DND-41 (cell line): Measurements from ENCODE around the gene SRGAP3.

ENCODE experiments used
- ATAC-seq: fragments of 200-7000 bp; cut with Tn5 transposase; 3 replicates; pipeline ENCODE4 v1.9.1; 2021; ENCODE audit warnings: low read depth; ENCODE audit not compliant: insufficient read depth
- DNase-seq: peaks from one replicate; pipeline ENCODE4 v3.0.0-alpha.2; 2020
- H2AFZ ChIP-seq: 2 replicates; pipeline ENCODE4 v1.6.0; 2012; ENCODE audit warnings: low read depth, low read length
- H3K27ac ChIP-seq: 2 replicates; pipeline ENCODE4 v1.5.1; 2012; ENCODE audit warnings: low read length, inconsistent platforms
- H3K27me3 ChIP-seq: fragments of 200-600 bp; sonication (generic); 2 replicates; pipeline ENCODE4 v1.6.0; 2012; ENCODE audit warnings: low read length, mild to moderate bottlenecking, inconsistent platforms; ENCODE audit not compliant: insufficient read depth, poor library complexity
- H3K36me3 ChIP-seq: 2 replicates; pipeline ENCODE4 v1.5.1; 2012; ENCODE audit warnings: low read length, inconsistent platforms; ENCODE audit not compliant: insufficient read depth
- H3K4me1 ChIP-seq: 2 replicates; pipeline ENCODE4 v1.5.1; 2012; ENCODE audit warnings: mild to moderate bottlenecking, low read length; ENCODE audit not compliant: insufficient read depth
- H3K4me2 ChIP-seq: 2 replicates; pipeline ENCODE4 v1.6.0; 2012; ENCODE audit warnings: mild to moderate bottlenecking, moderate library complexity, low read length, inconsistent platforms; ENCODE audit not compliant: insufficient read depth
- H3K4me3 ChIP-seq, 2 experiments: fragments of 200-600 bp in 1 of 2; shearing (Covaris generic) in 1 of 2; 2 replicates each; pipeline ENCODE4 v1.5.1; 2012 to 2016; ENCODE audit warnings: inconsistent platforms in 2 of 2, low read length in 2 of 2, mild to moderate bottlenecking in 2 of 2, low read depth in 1 of 2, moderate library complexity in 1 of 2
- H3K79me2 ChIP-seq: 2 replicates; pipeline ENCODE4 v1.6.0; 2012; ENCODE audit warnings: low read length, inconsistent platforms; ENCODE audit not compliant: insufficient read depth
- H3K9ac ChIP-seq: 2 replicates; pipeline ENCODE4 v1.6.0; 2012; ENCODE audit warnings: low read depth, mild to moderate bottlenecking, inconsistent platforms, low read length, moderate library complexity
- H3K9me3 ChIP-seq: 2 replicates; pipeline ENCODE4 v1.5.1; 2012; ENCODE audit warnings: low read length, moderate library complexity, mild to moderate bottlenecking, inconsistent platforms; ENCODE audit not compliant: insufficient read depth, severe bottlenecking
- H4K20me1 ChIP-seq: 2 replicates; pipeline ENCODE4 v1.6.0; 2012; ENCODE audit warnings: low read length; ENCODE audit not compliant: insufficient read depth
- CTCF ChIP-seq: IDR thresholded peaks from 2 replicates; pipeline ENCODE4 v1.5.1; 2012; ENCODE audit warnings: borderline replicate concordance, low read length, moderate library complexity, mild to moderate bottlenecking; ENCODE audit not compliant: poor library complexity, severe bottlenecking; ENCODE audit errors: extremely low read depth
- EZH2 ChIP-seq: IDR thresholded peaks from 3 replicates; pipeline ENCODE4 v1.6.1; 2012; ENCODE audit warnings: borderline replicate concordance, low read depth, mild to moderate bottlenecking, moderate library complexity, low read length, inconsistent platforms; ENCODE audit not compliant: severe bottlenecking

SRGAP3 gene

DNA sequence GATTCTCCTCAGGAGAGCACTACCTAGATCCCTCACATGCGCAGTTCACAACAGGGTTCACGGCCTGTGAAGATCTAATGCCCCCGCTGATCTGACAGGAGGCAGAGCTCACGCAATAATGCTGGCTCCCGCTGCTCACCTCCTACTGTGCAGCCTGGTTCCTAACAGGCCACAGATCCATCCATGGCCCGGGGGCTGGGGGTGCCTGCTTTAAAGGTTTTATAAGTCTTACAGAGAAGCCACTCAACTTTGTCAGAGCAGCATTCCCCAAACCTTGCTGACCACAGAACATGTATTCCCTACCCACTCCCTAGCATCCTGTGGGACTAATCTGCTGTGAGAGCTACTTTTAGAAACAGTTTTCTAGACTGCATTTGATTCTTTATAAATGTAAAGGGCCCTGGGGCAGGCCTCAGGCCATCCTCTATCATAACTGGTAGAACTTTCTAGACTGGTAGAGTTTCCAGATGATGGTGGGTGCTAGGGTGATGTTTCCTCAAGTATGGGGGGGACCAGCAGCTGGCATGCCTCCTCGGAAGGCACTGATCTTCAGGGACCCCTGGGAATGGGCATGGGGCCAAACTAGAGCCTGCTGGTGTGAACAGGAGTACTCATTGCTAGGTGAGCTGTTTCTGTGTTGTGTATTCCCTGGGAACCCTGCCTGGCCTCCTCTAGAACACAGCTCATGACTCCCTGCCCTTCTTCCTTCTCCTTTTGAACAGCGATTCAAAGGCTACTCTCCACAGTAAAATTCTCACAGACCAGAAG is 260.5 kb downstream of the SRGAP3 start:
- no peak for DNase-seq
- H3K4me3 ChIP-seq: no peak overlapping the region
- no peaks in the 10 kb centered on the region for H3K9me3 ChIP-seq
- H3K9ac ChIP-seq: no peak overlapping the region
- no peak overlapping the region for H3K4me2 ChIP-seq
- no peaks in the 10 kb centered on the region for H4K20me1 ChIP-seq
- H3K27me3 ChIP-seq: no peaks in the 10 kb centered on the region
- TF ChIP-seq CTCF (no peak), EZH2 (no peak)
- no peaks in the 10 kb centered on the region for H3K36me3 ChIP-seq
- H3K4me1 ChIP-seq: no peaks in the 10 kb centered on the region
- H3K27ac ChIP-seq: no peak overlapping the region
- no peak overlapping the region for H2AFZ ChIP-seq
- ATAC-seq: no peak
- H3K79me2 ChIP-seq: no peaks in the 10 kb centered on the region

DNA sequence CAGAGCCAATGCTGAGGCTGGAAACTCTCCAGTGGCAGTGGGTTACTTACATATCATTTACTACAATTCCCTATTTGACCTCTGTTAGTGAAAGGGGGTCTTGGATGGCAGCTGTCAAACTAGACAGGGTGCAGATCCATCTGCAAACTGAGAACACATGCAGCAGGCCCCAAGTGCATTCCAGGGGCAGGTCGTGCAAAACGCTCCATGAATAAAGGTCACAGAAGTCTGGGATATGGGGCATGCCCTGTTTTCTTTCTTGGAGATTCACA is 261.1 kb downstream of the SRGAP3 start:
- Histone ChIP-seq H4K20me1 (no peaks in the 10 kb centered on the region), H3K4me3 (no peak overlapping the region), H3K27ac (no peak overlapping the region), H3K27me3 (no peaks in the 10 kb centered on the region), H3K9ac (no peak overlapping the region), H3K36me3 (no peaks in the 10 kb centered on the region), H2AFZ (no peak overlapping the region), H3K4me1 (no peaks in the 10 kb centered on the region), H3K4me2 (no peak overlapping the region), H3K79me2 (no peaks in the 10 kb centered on the region), H3K9me3 (no peaks in the 10 kb centered on the region)
- DNase-seq: no peak
- TF ChIP-seq EZH2 (no peak), CTCF (no peak)
- ATAC-seq: no peak

DNA sequence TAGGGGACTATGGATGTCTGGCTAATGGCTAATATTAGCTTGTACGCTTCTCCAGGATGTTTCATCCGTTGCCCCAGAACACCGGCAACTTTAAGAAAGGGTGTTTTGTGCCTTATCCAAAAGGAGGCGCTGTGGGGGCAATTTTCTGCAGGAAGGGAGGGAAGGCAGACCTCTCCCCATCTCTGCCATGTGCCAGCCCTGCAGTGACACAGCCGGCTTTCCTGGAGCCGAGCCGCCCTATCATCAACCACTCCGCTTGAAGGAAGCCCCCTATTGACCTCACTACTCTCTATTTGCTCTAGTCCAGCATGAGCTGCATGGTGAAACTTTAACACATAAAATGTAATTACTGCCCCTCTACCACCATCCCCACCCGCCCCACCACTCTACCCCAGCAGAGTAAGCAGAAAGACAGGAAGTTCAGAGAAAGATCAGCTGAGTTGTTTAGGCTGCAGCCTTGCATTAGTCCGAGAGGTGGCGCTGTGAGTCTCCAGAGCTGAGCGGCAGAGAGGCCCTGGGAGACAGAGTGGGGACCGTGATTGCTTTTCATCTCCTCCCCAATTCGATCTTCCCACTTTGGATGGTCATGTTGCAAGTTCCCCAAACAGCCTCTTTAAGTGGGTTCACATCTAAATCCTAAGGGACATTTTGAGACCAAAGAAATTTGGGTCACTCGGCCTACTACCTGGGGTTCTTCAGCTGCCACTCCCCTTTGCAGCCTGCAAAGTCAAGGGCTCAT is 261.6 kb downstream of the SRGAP3 start:
- H3K36me3 ChIP-seq: no peaks in the 10 kb centered on the region
- no peaks in the 10 kb centered on the region for H3K9me3 ChIP-seq
- no peaks in the 10 kb centered on the region for H4K20me1 ChIP-seq
- H3K4me2 ChIP-seq: no peak overlapping the region
- H3K4me3 ChIP-seq: no peak overlapping the region
- H3K9ac ChIP-seq: no peak overlapping the region
- peak; percentile 72 for TF ChIP-seq CTCF
- no peak for TF ChIP-seq EZH2
- ATAC-seq (peak; percentile 86), DNase-seq (peak; percentile 53)
- H3K27me3 ChIP-seq: no peaks in the 10 kb centered on the region
- H3K27ac ChIP-seq: no peak overlapping the region
- no peaks in the 10 kb centered on the region for H3K4me1 ChIP-seq
- no peaks in the 10 kb centered on the region for H3K79me2 ChIP-seq
- no peak overlapping the region for H2AFZ ChIP-seq
